Fibroblast of lung (primary cell): Measurements from ENCODE around the gene TESMIN.

Source experiments
- EZH2 ChIP-seq: IDR thresholded peaks from 2 replicates; pipeline ENCODE4 v1.5.1; 2012; ENCODE audit warnings: low read length, control low read depth, mild to moderate bottlenecking; ENCODE audit errors: missing control alignments
- TF ChIP-seq, protein P1 (sequence below), 2 donors: IDR thresholded peaks in 1 of 2; conservative IDR thresholded peaks in 1 of 2; 1 replicate in 1 of 2; 2 replicates in 1 of 2; pipeline ENCODE4 v1.5.1; 2011 to 2012; ENCODE audit warnings: low read length in 2 of 2, control low read depth in 1 of 2, inconsistent platforms in 1 of 2, low read depth in 1 of 2, mild to moderate bottlenecking in 1 of 2

DNA sequence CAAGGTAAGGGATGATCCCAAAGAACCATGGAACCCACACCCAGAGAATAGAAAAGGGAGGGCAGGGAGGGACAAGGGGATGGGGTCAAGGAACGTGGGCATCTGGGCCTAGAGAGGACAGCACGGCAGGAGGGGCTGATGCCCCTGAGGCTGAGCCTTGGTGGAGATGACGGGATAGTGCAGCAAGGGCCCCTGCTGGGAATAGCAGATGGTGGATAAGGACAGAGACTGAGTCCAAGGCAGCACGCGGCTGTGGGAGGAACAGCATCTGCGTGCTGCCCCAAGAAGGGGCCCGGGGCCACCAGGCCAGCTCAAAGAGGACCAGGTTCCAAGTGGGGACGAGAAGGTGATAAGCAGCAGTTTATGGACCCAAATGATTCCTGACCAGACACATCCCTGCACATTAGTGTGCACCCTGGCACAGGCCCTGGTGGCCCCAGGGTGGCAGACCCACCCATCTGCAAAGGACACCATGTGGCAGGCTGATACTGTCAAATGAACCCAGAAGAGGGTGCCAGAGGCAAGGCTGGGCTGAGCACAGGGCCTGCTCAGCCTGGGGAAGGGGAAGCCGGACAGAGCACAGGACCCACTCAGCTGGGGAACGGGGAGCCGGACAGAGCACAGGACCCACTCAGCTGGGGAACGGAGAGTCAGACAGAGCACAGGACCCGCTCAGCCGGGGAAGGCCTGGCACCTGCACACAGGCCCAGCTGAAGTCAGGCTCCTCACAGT, 12.8 kb upstream of the TESMIN start:
- TF ChIP-seq EZH2: no peak
- TF ChIP-seq, protein P1, sequence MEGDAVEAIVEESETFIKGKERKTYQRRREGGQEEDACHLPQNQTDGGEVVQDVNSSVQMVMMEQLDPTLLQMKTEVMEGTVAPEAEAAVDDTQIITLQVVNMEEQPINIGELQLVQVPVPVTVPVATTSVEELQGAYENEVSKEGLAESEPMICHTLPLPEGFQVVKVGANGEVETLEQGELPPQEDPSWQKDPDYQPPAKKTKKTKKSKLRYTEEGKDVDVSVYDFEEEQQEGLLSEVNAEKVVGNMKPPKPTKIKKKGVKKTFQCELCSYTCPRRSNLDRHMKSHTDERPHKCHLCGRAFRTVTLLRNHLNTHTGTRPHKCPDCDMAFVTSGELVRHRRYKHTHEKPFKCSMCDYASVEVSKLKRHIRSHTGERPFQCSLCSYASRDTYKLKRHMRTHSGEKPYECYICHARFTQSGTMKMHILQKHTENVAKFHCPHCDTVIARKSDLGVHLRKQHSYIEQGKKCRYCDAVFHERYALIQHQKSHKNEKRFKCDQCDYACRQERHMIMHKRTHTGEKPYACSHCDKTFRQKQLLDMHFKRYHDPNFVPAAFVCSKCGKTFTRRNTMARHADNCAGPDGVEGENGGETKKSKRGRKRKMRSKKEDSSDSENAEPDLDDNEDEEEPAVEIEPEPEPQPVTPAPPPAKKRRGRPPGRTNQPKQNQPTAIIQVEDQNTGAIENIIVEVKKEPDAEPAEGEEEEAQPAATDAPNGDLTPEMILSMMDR (conservative IDR thresholded peaks at IDR 0.05 in 1 of 2, IDR thresholded peaks at IDR 0.05 in 1 of 2; ENCODE audit: low read depth in 1 of 2, low read length in 2 of 2): no peak
